SK-N-MC (cell line): ENCODE measurements around the gene PLSCR3.

Experiments used
- EZH2 ChIP-seq: fragments of 200-600 bp; sonication (generic); IDR thresholded peaks from one replicate; pipeline ENCODE4 v1.6.1; 2017; ENCODE audit warnings: antibody characterized with exemption
- FOXP2 ChIP-seq: optimal IDR thresholded peaks from 2 replicates; pipeline ENCODE3; 2011; ENCODE audit warnings: mild to moderate bottlenecking, moderate library complexity; ENCODE audit not compliant: insufficient read depth; ENCODE audit errors: extremely low read length, control extremely low read depth
- POLR2AphosphoS5 ChIP-seq: IDR thresholded peaks from 2 replicates; pipeline ENCODE4 v1.6.1; 2012; ENCODE audit warnings: mild to moderate bottlenecking, low read depth, low read length, borderline replicate concordance

- TF ChIP-seq EZH2 (no peak), POLR2AphosphoS5 (peak; percentile 29; the same call in 1 of the 2 replicates), FOXP2 (no peak)
Observed at GRCh38 chr17:7436556-7437368, 42.4 kb upstream of the PLSCR3 start.
